GM06990 (cell line): Measurements from ENCODE around the gene ANTKMT.

Source experiments
- DNase-seq: peaks from one replicate; pipeline ENCODE4 v3.0.0-alpha.2; 2011; ENCODE audit not compliant: insufficient read length; ENCODE audit errors: extremely low read depth
- H3K27me3 ChIP-seq: replicated peaks from 2 replicates; pipeline ENCODE4 v1.6.0; 2011; ENCODE audit warnings: low read length; ENCODE audit not compliant: control insufficient read depth, insufficient read depth
- H3K36me3 ChIP-seq: 2 replicates; pipeline ENCODE4 v1.5.1; 2011; ENCODE audit warnings: low read length; ENCODE audit not compliant: control insufficient read depth, insufficient read depth
- H3K4me3 ChIP-seq: replicated peaks from 2 replicates; pipeline ENCODE4 v1.5.1; 2011; ENCODE audit warnings: low read depth, mild to moderate bottlenecking, control low read depth, low read length
- TF ChIP-seq, protein P1 (sequence below): IDR thresholded peaks from 2 replicates; pipeline ENCODE4 v1.5.1; 2011; ENCODE audit warnings: low read length, control low read depth, mild to moderate bottlenecking, inconsistent platforms; ENCODE audit not compliant: insufficient read depth, poor library complexity, severe bottlenecking

ANTKMT gene

DNA sequence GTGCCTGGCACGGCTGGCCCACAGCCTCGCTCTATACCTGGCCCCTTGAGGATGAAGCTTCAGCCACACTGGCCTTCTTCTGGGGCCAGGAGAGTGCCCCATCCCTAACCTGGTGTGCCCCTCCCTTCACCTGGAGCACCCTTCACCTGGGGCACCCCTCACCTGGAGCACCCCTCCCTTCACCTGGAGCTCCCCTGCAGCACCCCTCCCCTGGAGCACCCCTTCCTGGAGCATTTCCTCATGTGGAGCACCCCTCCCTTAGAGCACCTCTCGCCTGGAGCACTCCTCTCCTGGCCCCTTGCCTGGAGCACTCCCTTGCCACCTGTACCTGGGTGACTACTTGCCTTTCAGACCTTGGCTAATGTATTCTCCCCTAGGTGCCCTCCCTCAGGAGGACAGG, 12.9 kb upstream of the ANTKMT start:
- no peaks in the 10 kb centered on the region for H3K36me3 ChIP-seq
- no peak overlapping the region for H3K4me3 ChIP-seq
- peaks cover 2% of the 10 kb centered on the region for H3K27me3 ChIP-seq
- no peak for DNase-seq
- TF ChIP-seq, protein P1, sequence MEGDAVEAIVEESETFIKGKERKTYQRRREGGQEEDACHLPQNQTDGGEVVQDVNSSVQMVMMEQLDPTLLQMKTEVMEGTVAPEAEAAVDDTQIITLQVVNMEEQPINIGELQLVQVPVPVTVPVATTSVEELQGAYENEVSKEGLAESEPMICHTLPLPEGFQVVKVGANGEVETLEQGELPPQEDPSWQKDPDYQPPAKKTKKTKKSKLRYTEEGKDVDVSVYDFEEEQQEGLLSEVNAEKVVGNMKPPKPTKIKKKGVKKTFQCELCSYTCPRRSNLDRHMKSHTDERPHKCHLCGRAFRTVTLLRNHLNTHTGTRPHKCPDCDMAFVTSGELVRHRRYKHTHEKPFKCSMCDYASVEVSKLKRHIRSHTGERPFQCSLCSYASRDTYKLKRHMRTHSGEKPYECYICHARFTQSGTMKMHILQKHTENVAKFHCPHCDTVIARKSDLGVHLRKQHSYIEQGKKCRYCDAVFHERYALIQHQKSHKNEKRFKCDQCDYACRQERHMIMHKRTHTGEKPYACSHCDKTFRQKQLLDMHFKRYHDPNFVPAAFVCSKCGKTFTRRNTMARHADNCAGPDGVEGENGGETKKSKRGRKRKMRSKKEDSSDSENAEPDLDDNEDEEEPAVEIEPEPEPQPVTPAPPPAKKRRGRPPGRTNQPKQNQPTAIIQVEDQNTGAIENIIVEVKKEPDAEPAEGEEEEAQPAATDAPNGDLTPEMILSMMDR: no peak

DNA sequence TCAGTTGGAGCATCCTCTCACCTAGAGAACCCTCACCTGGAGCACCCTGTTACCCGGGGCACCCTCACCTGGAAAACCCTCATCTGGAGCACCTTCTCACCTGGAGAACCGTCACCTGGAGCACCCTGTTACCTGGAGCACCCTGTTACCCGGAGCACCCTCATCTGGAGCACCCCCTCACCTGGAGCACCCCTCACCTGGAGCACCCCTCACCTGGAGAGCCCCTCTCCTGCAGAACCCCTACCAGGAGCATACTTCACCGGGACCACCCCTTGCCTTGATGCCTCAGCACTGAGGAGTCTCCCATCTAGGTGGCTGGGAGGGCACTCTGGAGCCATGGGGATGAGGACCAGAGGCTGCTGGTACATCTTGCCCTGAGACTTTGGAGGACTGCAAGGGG, 12.0 kb upstream of the ANTKMT start:
- H3K27me3 ChIP-seq: peaks cover 2% of the 10 kb centered on the region
- TF ChIP-seq, protein P1: no peak
- no peak overlapping the region for H3K4me3 ChIP-seq

DNA sequence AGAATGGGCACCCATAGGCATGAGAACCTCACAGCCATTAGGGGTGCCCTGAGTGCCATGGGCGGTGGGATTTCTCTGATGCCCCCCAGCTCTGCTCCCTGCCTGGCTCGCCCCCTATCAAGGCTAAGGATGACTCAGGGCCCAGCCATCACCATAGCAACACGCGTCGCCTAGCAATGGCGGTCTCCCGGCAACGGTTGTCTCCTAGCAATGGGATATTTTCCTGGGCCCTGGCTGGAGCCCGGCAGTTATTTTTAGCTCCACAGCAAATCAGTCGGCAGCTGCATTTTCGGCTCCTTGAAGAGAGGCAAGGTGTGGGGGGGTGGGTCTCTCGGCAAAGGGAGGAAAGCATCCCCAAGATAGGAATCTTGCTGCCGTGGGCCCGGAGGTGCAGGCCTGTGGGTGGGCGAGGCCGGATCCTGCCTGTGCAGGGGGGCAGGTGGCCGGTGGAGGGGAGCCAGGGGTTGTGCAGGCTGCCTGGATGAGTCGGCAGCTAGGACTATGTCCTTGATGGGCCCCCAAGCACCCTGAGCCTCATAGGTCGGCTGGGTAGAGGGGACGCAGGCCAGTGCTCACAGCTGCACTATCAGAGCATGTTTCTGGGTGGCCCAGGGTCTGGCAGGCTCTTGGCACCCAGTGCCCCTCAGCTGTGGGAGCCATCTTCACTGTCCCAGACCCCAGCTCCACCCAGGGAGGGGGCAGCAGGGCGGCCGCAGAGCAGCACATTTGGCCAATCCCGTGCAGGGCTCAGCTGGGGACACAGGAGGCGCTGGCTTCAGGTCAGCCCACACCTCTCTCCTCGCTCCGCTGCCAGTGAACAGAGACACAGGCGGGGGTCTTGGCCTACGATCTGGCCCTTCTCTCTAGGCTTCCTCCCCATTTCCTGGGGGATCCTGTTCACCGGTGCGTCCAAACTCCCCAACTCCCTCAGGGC, 11.1 kb upstream of the ANTKMT start:
- TF ChIP-seq, protein P1: no peak
- Histone ChIP-seq H3K4me3 (no peak overlapping the region), H3K36me3 (no peaks in the 10 kb centered on the region), H3K27me3 (peaks cover 2% of the 10 kb centered on the region)
- no peak for DNase-seq

More for the DNA sequence above, 12.0 kb upstream of the ANTKMT start:
- no peaks in the 10 kb centered on the region for H3K36me3 ChIP-seq
- no peak for DNase-seq

DNA sequence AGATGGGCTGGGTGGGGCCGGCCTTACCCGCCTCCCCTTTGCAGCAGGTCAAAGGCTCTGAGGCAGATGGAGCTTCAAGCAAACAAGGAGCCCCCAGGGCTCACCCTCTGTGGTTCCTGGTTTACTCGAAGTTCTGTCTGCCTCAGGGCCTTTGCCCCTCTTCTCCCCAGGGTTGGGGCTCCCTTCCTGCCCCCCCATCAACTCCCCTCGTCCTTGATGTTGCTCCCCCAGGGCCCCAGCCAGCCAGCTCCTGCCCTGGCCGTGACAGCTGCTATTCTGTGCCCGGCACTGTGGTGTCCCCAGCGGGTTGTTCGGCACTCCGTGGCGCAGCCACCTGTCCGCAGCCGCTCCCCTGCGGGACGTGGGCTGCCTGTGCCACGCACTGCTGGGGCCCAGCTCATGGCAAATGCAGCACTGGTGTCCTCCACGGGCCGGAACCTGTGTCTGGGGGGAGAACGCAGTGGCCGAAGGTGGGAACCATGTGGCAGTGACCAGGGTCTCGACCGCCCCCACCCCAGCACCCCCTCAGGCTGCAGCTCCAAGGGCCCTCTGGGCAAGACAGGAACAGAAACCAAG, 10.4 kb upstream of the ANTKMT start:
- TF ChIP-seq, protein P1: no peak
- peaks cover 2% of the 10 kb centered on the region for H3K27me3 ChIP-seq

DNA sequence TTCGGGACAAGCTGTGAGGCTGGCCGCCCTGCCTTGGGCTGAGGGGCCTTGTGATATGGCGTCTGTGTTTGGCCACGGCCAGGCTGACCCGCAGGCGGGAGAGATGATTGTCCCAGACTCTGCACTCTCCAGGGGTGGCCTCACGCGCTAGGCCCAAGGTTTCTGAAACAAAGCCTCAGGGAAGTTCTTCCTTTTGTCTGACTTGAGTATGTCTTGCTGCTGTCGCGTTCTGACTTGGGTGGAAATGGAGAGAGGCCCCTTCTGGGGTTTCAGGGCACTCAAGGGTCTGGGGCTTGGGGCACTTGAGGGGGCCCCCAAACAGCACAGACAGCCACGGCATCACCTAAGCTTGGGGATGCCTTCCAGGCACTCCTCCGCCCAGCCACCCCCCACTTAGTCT, 9.9 kb upstream of the ANTKMT start:
- no peak overlapping the region for H3K4me3 ChIP-seq
- H3K27me3 ChIP-seq: peaks cover 2% of the 10 kb centered on the region
- no peaks in the 10 kb centered on the region for H3K36me3 ChIP-seq
- TF ChIP-seq, protein P1: no peak
- no peak for DNase-seq

More for the DNA sequence above, 10.4 kb upstream of the ANTKMT start:
- no peak for DNase-seq
- Histone ChIP-seq H3K36me3 (no peaks in the 10 kb centered on the region), H3K4me3 (no peak overlapping the region)
